ENCODE measurements around the gene BCS1L. TPM values are rescaled to one million over a fixed set of nuclear protein-coding genes. Genes with fewer than 3 reads are reported as not detected.

The BCS1L gene
- total and polyA plus RNA-seq, 2 of the 13 experiments (the other 11 are each of a cell fraction or from before 2014, with no cell fraction given), result 48.9 to 76.0 TPM

GRCh38 chr2:218671654-218672566, 12.4 kb downstream of the BCS1L start, which contains the start of the genes RNF25 and STK36 (continued):
- TF ChIP-seq ZNF142 (CRISPR knock-in tag; IDR thresholded peaks at IDR 0.05), result no peak
- TF ChIP-seq MAX (IDR thresholded peaks at IDR 0.05), result 0 out of 2 replicates have a peak, but pooled peaks have one; percentile 62
- no peak for TF ChIP-seq ZNF180 (CRISPR knock-in tag; IDR thresholded peaks at IDR 0.05; ENCODE audit: borderline replicate concordance, low read depth)
- peak; percentile 33; the same call in 1 of the 2 replicates for TF ChIP-seq NCOA2 (CRISPR knock-in tag; IDR thresholded peaks at IDR 0.05)
- TF ChIP-seq ZNF552 (CRISPR knock-in tag; IDR thresholded peaks at IDR 0.05; ENCODE audit: borderline replicate concordance), result no peak
- TF ChIP-seq ZNF138 (CRISPR knock-in tag; IDR thresholded peaks at IDR 0.05; ENCODE audit: low read depth), result no peak
- TF ChIP-seq SOX6 (IDR thresholded peaks at IDR 0.05), result no peak
- peak; percentile 38; the same call in 1 of the 2 replicates for TF ChIP-seq SOX6 (CRISPR knock-in tag; IDR thresholded peaks at IDR 0.05)
- TF ChIP-seq HNRNPL (IDR thresholded peaks at IDR 0.05; ENCODE audit: low read depth, low read length), result 0 out of 2 replicates have a peak, but pooled peaks have one; percentile 30
- no peak for TF ChIP-seq ZNF468 (CRISPR knock-in tag; IDR thresholded peaks at IDR 0.05)
- TF ChIP-seq PHB2 (IDR thresholded peaks at IDR 0.05; ENCODE audit: partially characterized antibody), result no peak
- 0 out of 2 replicates have a peak, but pooled peaks have one; percentile 34 for TF ChIP-seq ZBTB26 (CRISPR knock-in tag; IDR thresholded peaks at IDR 0.05; ENCODE audit: borderline replicate concordance)
- TF ChIP-seq ZNF574 (CRISPR knock-in tag; IDR thresholded peaks at IDR 0.05), result peak; percentile 99
- no peak; the same call in 1 of the 2 replicates for TF ChIP-seq ZNF567 (CRISPR knock-in tag; IDR thresholded peaks at IDR 0.05; ENCODE audit: borderline replicate concordance)
- TF ChIP-seq ZNF124 (CRISPR knock-in tag; IDR thresholded peaks at IDR 0.05), result no peak
- TF ChIP-seq ZNF781 (CRISPR knock-in tag; IDR thresholded peaks at IDR 0.05; ENCODE audit: borderline replicate concordance, not compliant biosample characterization), result no peak
- no peak for TF ChIP-seq ZNF557 (CRISPR knock-in tag; IDR thresholded peaks at IDR 0.05)
- TF ChIP-seq KLF6 (CRISPR knock-in tag; IDR thresholded peaks at IDR 0.05), result peak; percentile 85

All from HepG2 (cell line).